IPS-NIHi7 (cell line): Measurements from ENCODE around the gene RBBP9.
"Not testable (repeated sequence)": the region's sequence is repeated elsewhere in the genome, so short reads cannot be mapped to it uniquely, and the experiment has no call there.

Experiments used
- DNase-seq: peaks from one replicate; pipeline ENCODE4 v3.0.0; 2012; ENCODE audit warnings: mixed read lengths; ENCODE audit errors: extremely low spot score

Gene RBBP9

GRCh38 chr20:18504479-18505060, 7.5 kb upstream of the RBBP9 start:
- DNase-seq: no peak

- not testable (repeated sequence) for DNase-seq
Measured at GRCh38 chr20:18501672-18502071, 4.6 kb upstream of the RBBP9 start.

- no peak for DNase-seq
Measured at GRCh38 chr20:18497603-18498002, 578 bp upstream of the RBBP9 start.

GRCh38 chr20:18496042-18496441, 983 bp downstream of the RBBP9 start:
- no peak for DNase-seq

- DNase-seq: no peak
Measured at GRCh38 chr20:18488301-18488700, 8.7 kb downstream of the RBBP9 start.

- DNase-seq: no peak
Measured at GRCh38 chr20:18481596-18481995, 15.4 kb downstream of the RBBP9 start.

- no peak for DNase-seq
Measured at GRCh38 chr20:18477821-18478220, 19.2 kb downstream of the RBBP9 start.

- DNase-seq: no peak
Measured at GRCh38 chr20:18477218-18477617, 19.8 kb downstream of the RBBP9 start.

GRCh38 chr20:18466894-18467730, 29.9 kb downstream of the RBBP9 start, which contains the start of the genes DZANK1 and POLR3F:
Gene DZANK1 (minus strand): TSS chr20:18467030. CDS start chr20:18465358, 1,672 bp downstream.
Gene POLR3F (plus strand): TSS chr20:18467390. CDS start chr20:18467507, 117 bp downstream.
- peak; percentile 100 for DNase-seq

GRCh38 chr20:18466574-18466893, 30.5 kb downstream of the RBBP9 start:
- DNase-seq: peak; percentile 91

GRCh38 chr20:18465536-18466200, 31.4 kb downstream of the RBBP9 start:
- DNase-seq: no peak

GRCh38 chr20:18456600-18456999, 40.4 kb downstream of the RBBP9 start:
- no peak for DNase-seq

GRCh38 chr20:18443886-18444285, 53.1 kb downstream of the RBBP9 start:
- no peak for DNase-seq

GRCh38 chr20:18440403-18440802, 56.6 kb downstream of the RBBP9 start:
- no peak for DNase-seq

- no peak for DNase-seq
Measured at GRCh38 chr20:18436847-18437246, 60.2 kb downstream of the RBBP9 start.
